ENCODE data around the gene CHAMP1.
"Not testable (repeated sequence)": the region's sequence is repeated elsewhere in the genome, so short reads cannot be mapped to it uniquely, and the experiment has no call there.

CHAMP1 gene

GRCh38 chr13:114334305-114335053 lies 20.2 kb downstream of the CHAMP1 start:
- DNase-seq, result no peak

GRCh38 chr13:114336457-114336856 lies 22.2 kb downstream of the CHAMP1 start:
- not testable (repeated sequence) for DNase-seq

- no peak for DNase-seq
These were observed 24.7 kb downstream of the CHAMP1 start for GRCh38 chr13:114338959-114339358.

- peak; percentile 61 for DNase-seq
These were observed 25.7 kb downstream of the CHAMP1 start for GRCh38 chr13:114339857-114340534.

GRCh38 chr13:114341003-114341777 lies 26.9 kb downstream of the CHAMP1 start:
- no peak for DNase-seq

- DNase-seq, result not testable (repeated sequence)
These were observed 33.0 kb downstream of the CHAMP1 start for GRCh38 chr13:114347256-114347655.

- DNase-seq, result peak; percentile 30
These were observed 38.5 kb downstream of the CHAMP1 start for GRCh38 chr13:114352763-114353162.

- DNase-seq, result not testable (repeated sequence)
These were observed 39.1 kb downstream of the CHAMP1 start for GRCh38 chr13:114353382-114353781.
